ENCODE measurements around the gene CSMD2. TPM values are rescaled to one million over a fixed set of nuclear protein-coding genes. Genes with fewer than 3 reads are reported as not detected.

The CSMD2 gene
- polyA plus RNA-seq, 1 of the 3 experiments (the other 2 are of a cell fraction): not detected

DNA sequence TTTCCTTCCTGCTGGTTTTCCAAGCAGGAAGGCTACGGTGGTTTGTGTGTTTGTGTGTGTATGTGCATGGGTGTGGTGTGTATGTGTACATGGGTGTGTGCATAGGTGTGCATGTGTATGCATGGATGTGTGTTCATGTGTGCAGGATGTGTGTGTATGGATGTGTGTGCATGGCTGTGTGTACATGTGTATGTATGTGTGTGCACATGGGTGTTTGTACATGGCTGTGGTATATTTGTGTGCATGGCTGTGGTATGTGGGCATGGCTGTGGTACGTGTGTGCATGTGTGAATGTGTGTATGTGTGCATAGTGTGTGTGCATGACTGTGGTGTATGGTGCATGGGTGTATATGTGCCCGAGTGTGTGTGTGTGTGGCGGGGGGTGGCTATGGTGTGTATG lies 24.0 kb upstream of the CSMD2 start:
- Histone ChIP-seq H3F3A (replicated peaks; ENCODE audit: insufficient read depth) (no peaks in the 10 kb centered on the region), H3K4me2 (no peak overlapping the region), H4K20me1 (ENCODE audit: insufficient read depth) (no peaks in the 10 kb centered on the region), H2AFZ (ENCODE audit: low read depth) (no peak overlapping the region), H3K27ac (ENCODE audit: low read depth in 2 of 2, low read length in 1 of 2) (no peak overlapping the region), H3K4me1 (ENCODE audit: control insufficient read depth in 1 of 2, insufficient read depth in 2 of 2, low read depth in 1 of 2, low read length in 1 of 2) (no peaks in the 10 kb centered on the region), H3K9me2 (no peaks in the 10 kb centered on the region), H3K27me3 (ENCODE audit: insufficient read depth) (no peaks in the 10 kb centered on the region), H3K4me3 (ENCODE audit: low read depth in 2 of 2, low read length in 1 of 2) (no peak overlapping the region), H3K79me2 (ENCODE audit: insufficient read depth) (no peaks in the 10 kb centered on the region), H3K36me3 (replicated peaks in 1 of 2; ENCODE audit: control insufficient read depth in 1 of 2, insufficient read depth in 2 of 2, low read length in 1 of 2) (no peaks in the 10 kb centered on the region), H3K9me3 (no peaks in the 10 kb centered on the region), H3K9ac (no peak overlapping the region)
- WGBS (ENCODE audit: low lambda C conversion rate): 27% methylated on average over 4 of the region's 4 CpGs
- ChIA-PET CTCF (interaction anchor here (0.9 to 2.0 kb wide), 4 partner anchors 10 to 408 kb away, joined by 3 to 5 read pairs (median 4); no protein-coding TSS in a partner anchor), POLR2A (no interaction called here)
- DNase-seq: no peak
- no peak for TF ChIP-seq FOXJ3 (CRISPR knock-in tag; IDR thresholded peaks at IDR 0.05)
- TF ChIP-seq RFX5 (IDR thresholded peaks at IDR 0.05; ENCODE audit: low read length): no peak
- TF ChIP-seq GABPA (IDR thresholded peaks at IDR 0.05; ENCODE audit: low read depth): no peak
- TF ChIP-seq TAF1 (IDR thresholded peaks at IDR 0.05; ENCODE audit: borderline replicate concordance, low read depth, low read length): no peak
- TF ChIP-seq EP300 (IDR thresholded peaks at IDR 0.05; ENCODE audit: borderline replicate concordance in 1 of 2, low read depth in 1 of 2, low read length in 1 of 2): no peak
- TF ChIP-seq NRF1 (IDR thresholded peaks at IDR 0.05; ENCODE audit: low read depth, low read length): no peak
- TF ChIP-seq, protein P1, sequence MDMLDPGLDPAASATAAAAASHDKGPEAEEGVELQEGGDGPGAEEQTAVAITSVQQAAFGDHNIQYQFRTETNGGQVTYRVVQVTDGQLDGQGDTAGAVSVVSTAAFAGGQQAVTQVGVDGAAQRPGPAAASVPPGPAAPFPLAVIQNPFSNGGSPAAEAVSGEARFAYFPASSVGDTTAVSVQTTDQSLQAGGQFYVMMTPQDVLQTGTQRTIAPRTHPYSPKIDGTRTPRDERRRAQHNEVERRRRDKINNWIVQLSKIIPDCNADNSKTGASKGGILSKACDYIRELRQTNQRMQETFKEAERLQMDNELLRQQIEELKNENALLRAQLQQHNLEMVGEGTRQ (IDR thresholded peaks at IDR 0.05; ENCODE audit: borderline replicate concordance, low read depth, low read length): no peak
- no peak for TF ChIP-seq SMC3 (IDR thresholded peaks at IDR 0.05; ENCODE audit: low read depth, low read length)
- no peak for TF ChIP-seq RAD21 (IDR thresholded peaks at IDR 0.05; ENCODE audit: low read length)

DNA sequence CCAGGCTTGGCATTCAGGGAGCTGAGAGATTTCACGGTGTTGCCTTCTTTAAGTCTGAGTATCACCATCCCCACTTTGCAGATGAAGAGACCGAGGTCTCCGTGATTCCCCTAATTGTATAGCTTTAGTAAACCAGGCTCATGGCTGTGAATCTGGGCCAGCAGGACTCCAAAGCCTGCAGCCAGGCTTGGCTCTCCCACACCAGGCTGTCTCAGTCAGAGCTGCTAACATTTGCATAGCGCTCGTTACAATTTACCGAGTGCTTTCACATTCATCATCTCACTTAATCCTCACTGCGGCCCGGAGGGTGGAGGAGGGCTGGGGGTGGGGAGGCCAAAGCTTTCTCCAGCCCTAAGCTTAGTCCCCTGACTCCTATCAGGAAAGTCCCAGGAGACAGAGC lies 23.4 kb upstream of the CSMD2 start:
- Histone ChIP-seq H3K4me3 (ENCODE audit: low read depth in 2 of 2, low read length in 1 of 2) (no peak overlapping the region), H3K27me3 (ENCODE audit: insufficient read depth) (no peaks in the 10 kb centered on the region), H3K4me2 (no peak overlapping the region), H3K9ac (no peak overlapping the region), H3K79me2 (ENCODE audit: insufficient read depth) (no peaks in the 10 kb centered on the region), H2AFZ (ENCODE audit: low read depth) (no peak overlapping the region), H3K27ac (ENCODE audit: low read depth in 2 of 2, low read length in 1 of 2) (no peak overlapping the region), H3F3A (replicated peaks; ENCODE audit: insufficient read depth) (no peaks in the 10 kb centered on the region), H4K20me1 (ENCODE audit: insufficient read depth) (no peaks in the 10 kb centered on the region), H3K4me1 (ENCODE audit: control insufficient read depth in 1 of 2, insufficient read depth in 2 of 2, low read depth in 1 of 2, low read length in 1 of 2) (no peaks in the 10 kb centered on the region), H3K9me3 (no peaks in the 10 kb centered on the region), H3K36me3 (replicated peaks in 1 of 2; ENCODE audit: control insufficient read depth in 1 of 2, insufficient read depth in 2 of 2, low read length in 1 of 2) (no peaks in the 10 kb centered on the region), H3K9me2 (no peaks in the 10 kb centered on the region)
- ChIA-PET CTCF (interaction anchor here (0.9 to 2.0 kb wide), 4 partner anchors 9 to 409 kb away, joined by 3 to 5 read pairs (median 4); no protein-coding TSS in a partner anchor), POLR2A (no interaction called here)
- TF ChIP-seq GATA2 (CRISPR knock-in tag; IDR thresholded peaks at IDR 0.05) (no peak), FOSL2 (IDR thresholded peaks at IDR 0.05; ENCODE audit: borderline replicate concordance, low read depth) (no peak), NFIC (IDR thresholded peaks at IDR 0.05; ENCODE audit: borderline replicate concordance) (no peak), JUND (IDR thresholded peaks at IDR 0.05) (no peak), FOXM1 (IDR thresholded peaks at IDR 0.05; ENCODE audit: low read depth) (no peak), RXRA (IDR thresholded peaks at IDR 0.05; ENCODE audit: borderline replicate concordance, low read depth) (no peak), RAD21 (IDR thresholded peaks at IDR 0.05; ENCODE audit: low read length) (no peak), TEAD4 (IDR thresholded peaks at IDR 0.05; ENCODE audit: borderline replicate concordance, insufficient read depth) (no peak), FOXJ3 (CRISPR knock-in tag; IDR thresholded peaks at IDR 0.05) (no peak), CHD2 (IDR thresholded peaks at IDR 0.05; ENCODE audit: low read length, partially characterized antibody) (no peak), TAF1 (IDR thresholded peaks at IDR 0.05; ENCODE audit: borderline replicate concordance, low read depth, low read length) (no peak), EZH2phosphoT487 (IDR thresholded peaks at IDR 0.05; ENCODE audit: borderline replicate concordance, low read depth) (no peak), TCF12 (IDR thresholded peaks at IDR 0.05) (no peak), POLR2AphosphoS5 (IDR thresholded peaks at IDR 0.05; ENCODE audit: low read depth, low read length) (no peak), NRF1 (IDR thresholded peaks at IDR 0.05; ENCODE audit: low read depth, low read length) (no peak), SMC3 (IDR thresholded peaks at IDR 0.05; ENCODE audit: low read depth, low read length) (no peak), EP300 (IDR thresholded peaks at IDR 0.05; ENCODE audit: borderline replicate concordance in 1 of 2, low read depth in 1 of 2, low read length in 1 of 2) (no peak), SIN3A (IDR thresholded peaks at IDR 0.05; ENCODE audit: borderline replicate concordance, low read depth, low read length) (no peak)
- TF ChIP-seq, protein P1 (IDR thresholded peaks at IDR 0.05; ENCODE audit: borderline replicate concordance, low read depth, low read length): no peak
- TF ChIP-seq, protein P2, sequence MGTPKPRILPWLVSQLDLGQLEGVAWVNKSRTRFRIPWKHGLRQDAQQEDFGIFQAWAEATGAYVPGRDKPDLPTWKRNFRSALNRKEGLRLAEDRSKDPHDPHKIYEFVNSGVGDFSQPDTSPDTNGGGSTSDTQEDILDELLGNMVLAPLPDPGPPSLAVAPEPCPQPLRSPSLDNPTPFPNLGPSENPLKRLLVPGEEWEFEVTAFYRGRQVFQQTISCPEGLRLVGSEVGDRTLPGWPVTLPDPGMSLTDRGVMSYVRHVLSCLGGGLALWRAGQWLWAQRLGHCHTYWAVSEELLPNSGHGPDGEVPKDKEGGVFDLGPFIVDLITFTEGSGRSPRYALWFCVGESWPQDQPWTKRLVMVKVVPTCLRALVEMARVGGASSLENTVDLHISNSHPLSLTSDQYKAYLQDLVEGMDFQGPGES (IDR thresholded peaks at IDR 0.05; ENCODE audit: low read depth, low read length): no peak
- 72% methylated on average over 8 of the region's 8 CpGs for WGBS (ENCODE audit: low lambda C conversion rate)
- no peak for DNase-seq
